Ovary (tissue), 3 donors: Measurements from ENCODE around the gene PCNT.

Experiments
- POLR2A ChIP-seq: fragments of 450-650 bp; IDR thresholded peaks from one replicate; pipeline ENCODE4 v1.6.1; 2017; ENCODE audit warnings: antibody characterized with exemption, mild to moderate bottlenecking, moderate library complexity
- TF ChIP-seq, protein P1 (sequence below), 3 donors: fragments of 450-650 bp in 2 of 3; fragments of 200-600 bp in 1 of 3; IDR thresholded peaks; one replicate each; pipeline versions ENCODE4 v1.5.1 to v1.8.0; 2016 to 2022; ENCODE audit warnings: antibody characterized with exemption in 3 of 3, mild to moderate bottlenecking in 1 of 3
- donor health status: DM: no; HTN: no; CAD: no.

DNA sequence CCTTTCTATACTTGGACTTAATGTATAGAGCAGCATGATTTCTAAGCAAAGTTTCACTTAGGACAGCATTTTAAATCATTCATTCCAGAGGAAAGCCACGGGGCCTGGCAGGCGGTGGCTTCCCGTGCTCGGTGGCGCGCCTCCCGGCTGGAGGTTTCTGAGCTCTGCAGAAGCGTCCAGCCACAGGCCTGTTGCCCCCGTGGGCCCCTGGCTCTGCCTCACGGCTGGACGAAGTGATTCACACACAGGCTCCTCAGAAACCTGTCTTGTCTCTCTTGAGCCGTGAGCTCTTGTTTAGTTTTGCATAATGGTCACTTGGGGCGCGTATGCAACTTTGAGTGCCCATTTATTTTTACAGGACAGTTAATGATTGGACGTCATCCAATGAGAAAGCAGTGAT, 112.7 kb downstream of the PCNT start:
- TF ChIP-seq, protein P1, sequence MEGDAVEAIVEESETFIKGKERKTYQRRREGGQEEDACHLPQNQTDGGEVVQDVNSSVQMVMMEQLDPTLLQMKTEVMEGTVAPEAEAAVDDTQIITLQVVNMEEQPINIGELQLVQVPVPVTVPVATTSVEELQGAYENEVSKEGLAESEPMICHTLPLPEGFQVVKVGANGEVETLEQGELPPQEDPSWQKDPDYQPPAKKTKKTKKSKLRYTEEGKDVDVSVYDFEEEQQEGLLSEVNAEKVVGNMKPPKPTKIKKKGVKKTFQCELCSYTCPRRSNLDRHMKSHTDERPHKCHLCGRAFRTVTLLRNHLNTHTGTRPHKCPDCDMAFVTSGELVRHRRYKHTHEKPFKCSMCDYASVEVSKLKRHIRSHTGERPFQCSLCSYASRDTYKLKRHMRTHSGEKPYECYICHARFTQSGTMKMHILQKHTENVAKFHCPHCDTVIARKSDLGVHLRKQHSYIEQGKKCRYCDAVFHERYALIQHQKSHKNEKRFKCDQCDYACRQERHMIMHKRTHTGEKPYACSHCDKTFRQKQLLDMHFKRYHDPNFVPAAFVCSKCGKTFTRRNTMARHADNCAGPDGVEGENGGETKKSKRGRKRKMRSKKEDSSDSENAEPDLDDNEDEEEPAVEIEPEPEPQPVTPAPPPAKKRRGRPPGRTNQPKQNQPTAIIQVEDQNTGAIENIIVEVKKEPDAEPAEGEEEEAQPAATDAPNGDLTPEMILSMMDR (IDR thresholded peaks at IDR 0.05), result no peak
- no peak for TF ChIP-seq POLR2A
